ENCODE data around the gene ABLIM2.

The ABLIM2 gene

DNA sequence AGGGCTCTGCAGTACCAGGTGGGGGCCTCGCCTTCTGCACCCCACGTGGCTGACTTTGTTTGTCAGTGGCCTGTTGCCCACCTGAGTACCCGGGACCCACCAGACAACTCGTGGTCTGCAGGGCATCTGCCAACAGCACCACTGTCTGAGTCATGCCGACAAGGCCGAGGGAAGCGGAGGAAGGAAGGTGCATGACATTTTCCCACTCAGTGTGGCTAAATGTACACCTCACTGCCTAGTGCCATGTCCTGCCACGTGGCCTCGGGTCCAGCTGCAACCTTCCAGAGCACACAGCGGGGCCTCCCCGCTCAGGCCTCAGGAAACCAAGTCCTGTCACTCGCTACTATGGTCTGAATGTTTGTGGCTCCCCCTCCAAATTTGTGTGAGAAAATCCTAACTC lies 22.1 kb downstream of the ABLIM2 start:
- no peak for DNase-seq

DNA sequence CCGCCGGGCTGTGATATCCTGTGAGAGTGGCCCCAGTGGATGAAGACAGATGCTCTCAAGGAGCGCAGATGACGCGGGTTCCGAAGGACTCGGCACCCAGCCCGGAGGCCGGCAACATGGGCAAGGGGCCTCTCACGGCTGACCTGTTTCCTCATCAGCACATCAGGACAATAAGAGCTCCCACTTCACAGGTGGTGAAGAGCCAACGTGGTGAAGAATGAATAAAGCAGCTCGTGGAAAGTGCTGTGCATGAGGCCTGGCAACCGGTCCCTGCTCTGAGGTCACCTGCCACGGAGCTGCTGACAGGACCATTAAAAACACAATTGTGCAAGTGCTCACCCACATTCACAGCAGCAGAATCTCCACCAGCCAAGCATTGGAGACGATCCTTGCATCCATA lies 22.9 kb downstream of the ABLIM2 start:
- DNase-seq, result no peak

DNA sequence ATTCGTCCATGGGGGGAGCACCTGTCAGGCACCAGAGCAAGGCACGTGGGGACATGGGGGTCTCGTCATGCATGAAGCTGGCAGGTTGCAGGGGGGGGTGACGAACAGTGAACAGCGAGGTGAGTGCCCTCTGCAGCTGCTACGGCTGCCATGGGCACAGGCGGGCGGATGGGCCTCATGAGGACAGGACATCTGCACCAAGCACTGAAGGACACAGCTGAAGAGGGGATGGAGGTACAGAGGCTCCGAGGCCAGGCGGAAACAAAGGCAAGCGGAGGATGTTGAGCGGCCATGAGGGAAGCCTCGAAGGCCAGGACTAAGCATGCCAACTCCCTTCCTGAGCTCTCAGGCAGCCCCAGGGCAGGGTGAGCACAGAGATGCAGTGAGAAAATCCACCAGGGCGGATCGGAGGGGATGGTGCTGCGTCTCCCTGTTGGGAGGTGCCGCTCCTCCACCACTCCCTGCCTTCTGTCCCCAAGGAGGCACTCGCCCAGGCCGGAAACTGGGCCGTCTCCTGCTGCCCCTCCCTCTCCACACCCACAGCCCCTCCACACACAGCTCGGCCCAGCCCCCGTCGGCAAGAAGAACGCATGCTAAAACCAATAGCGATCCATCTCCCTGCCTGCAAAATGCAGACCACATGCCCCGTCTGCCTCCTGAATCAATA lies 24.6 kb downstream of the ABLIM2 start:
- DNase-seq, result no peak

DNA sequence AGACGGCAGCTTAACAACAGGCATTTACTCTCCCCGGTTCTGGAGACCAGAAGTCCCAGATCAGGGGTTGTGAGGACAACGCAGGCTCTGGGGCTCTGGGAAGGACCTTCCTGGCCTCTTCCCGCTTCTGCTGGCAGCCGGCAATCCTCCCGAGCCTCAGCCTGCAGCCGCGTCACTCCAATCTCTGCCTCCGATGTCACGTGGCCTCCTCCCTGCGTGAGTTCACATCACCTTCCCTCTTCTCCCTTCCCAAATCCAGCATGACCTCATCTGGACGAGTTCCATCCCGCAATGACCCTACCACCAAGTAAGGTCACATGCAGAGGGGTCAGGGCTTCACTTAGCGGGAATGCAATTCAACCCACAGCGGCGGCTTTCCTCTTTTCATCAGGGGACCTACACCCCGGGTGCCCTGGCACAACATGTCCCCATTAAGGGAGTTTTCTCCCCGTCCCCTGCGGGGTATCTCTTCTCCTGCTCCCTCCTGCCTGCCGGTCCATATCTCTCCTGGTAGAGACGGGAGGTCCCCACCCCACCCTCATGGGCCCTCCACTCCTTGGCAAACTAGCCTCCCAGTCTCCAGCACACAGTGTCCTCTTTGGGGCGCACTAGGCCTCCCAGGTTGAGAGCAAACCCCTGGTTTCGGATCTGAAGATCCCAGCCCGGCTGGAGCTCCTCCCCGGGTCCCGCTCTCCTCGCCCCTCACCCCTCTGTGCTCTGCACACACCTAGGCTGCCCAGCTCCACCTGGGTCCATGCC lies 25.5 kb downstream of the ABLIM2 start:
- no peak for DNase-seq

DNA sequence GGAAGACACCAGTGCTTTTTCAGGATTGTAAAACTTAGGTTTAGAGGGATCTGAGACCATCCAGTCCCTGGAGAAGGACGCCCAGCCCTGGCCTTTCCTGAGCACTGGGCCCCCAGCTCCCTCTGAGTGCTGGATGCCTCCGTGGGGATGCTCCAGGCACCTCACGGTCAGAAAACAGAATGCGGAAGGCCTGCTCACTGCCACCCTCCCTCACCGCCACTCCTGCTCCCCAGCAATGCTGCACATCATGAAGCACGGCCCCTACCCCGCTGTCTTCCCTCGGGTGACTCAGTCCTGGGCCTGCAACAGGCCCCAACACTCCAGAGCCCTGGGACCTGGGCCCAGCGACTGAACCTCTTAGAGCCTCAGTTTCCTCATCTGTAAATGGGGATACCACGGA lies 26.2 kb downstream of the ABLIM2 start:
- no peak for DNase-seq

DNA sequence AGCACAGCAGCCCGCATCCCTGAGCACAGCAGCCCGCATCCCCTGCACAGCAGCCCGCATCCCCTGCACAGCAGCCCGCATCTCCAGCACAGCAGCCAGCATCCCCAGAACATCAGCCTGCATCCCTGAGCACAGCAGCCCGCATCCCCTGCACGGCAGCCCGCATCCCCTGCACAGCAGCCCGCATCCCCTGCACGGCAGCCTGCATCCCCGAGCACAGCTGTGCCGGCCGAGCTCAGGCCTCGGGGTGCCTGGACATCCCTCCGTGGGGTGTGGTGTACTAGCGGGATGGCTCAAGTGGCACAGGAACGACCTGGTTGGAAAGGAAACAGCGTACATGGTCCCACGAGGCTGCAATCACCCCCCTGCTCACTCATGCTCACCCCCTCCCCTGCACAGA lies 26.8 kb downstream of the ABLIM2 start:
- no peak for DNase-seq

DNA sequence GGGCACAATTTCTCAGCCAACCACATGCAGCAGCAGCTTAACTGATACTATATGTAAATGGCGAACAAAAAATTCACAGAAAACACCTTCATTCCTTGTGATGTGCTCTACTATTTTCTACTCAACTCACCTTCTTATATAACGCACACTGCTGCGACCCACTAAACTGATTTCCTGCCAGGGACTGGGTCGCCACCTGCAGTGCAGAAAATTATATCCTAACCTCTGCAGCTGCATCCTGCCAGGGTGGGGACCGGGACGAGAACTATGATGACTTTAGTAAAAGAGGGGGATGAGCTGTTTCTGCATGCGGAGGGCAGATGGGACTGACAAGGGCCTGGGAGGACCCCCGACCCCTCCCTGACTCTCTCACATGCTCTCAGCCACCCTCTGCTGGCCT lies 27.4 kb downstream of the ABLIM2 start:
- DNase-seq, result no peak

DNA sequence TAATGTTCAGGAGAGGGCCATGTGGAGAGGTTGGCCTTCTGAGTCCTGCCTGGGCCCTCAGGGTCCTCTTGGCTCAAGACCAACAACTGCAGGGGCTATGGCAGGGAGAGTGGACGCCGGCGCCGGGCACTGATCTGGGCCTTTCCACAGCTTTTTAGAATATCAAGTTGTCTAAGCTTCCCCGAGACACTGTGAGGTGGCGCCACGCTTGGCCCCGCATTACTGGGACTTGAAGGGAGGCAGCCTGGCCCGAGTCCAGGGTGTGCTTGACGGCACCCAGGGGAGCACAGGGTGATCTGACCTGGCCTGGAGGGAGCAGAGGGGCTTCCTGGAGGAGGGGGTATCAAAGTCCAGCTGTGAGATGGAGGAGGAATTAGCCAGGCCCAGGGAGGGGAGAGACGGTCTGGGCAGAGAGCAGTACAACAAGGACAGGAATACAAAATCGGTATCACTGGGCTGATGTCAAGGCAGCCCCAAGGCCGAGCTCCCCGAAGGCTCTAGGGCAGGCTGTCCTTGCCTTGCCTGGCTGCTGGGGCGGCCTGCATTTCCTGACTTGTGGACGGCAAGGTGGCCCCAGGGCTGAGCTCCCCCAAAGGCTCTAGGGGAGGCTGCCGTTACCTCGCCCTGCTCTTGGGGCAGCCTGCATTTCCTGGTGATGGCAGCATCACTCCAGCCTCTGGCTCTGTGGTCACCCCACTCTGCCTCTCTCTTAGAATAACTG lies 28.1 kb downstream of the ABLIM2 start:
- DNase-seq, result no peak

DNA sequence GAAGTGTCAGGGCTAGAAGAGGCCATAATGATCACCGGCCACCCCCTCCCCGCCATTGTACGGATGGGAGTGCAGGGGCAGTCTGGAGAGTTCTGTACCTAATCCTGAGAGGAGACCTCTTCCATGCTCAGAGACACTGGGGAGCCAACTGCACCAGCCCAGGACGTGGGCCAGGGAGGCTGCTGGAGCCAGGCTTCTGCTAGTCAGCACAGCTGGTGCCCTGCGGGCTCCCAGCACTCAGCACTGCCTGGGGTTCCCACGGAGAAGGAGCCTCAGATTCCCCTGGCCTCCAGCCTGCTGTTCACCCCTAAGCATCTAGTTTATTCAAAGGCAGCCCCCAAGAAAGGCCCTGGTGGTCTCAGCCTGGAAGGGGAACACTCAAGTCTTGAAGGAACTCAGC lies 28.8 kb downstream of the ABLIM2 start:
- DNase-seq, result no peak

DNA sequence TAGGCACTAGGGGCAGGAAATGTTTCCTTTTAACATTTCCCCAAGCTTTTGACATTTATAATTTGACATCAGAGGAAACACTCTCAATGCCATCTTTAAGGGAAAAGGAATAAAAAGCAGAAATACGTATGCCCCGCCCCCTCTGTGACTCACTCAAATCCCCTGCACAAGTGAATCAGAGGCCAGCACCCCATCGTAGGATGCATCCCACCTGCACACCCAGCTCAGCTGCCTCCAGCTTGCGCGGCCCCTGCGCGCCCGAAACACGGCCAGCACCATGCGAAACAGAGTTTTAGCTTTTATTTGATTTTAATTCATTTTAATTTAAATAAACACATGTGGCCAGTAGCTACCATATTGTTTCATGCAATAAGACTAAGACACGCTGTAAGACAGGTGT lies 29.5 kb downstream of the ABLIM2 start:
- DNase-seq, result no peak

DNA sequence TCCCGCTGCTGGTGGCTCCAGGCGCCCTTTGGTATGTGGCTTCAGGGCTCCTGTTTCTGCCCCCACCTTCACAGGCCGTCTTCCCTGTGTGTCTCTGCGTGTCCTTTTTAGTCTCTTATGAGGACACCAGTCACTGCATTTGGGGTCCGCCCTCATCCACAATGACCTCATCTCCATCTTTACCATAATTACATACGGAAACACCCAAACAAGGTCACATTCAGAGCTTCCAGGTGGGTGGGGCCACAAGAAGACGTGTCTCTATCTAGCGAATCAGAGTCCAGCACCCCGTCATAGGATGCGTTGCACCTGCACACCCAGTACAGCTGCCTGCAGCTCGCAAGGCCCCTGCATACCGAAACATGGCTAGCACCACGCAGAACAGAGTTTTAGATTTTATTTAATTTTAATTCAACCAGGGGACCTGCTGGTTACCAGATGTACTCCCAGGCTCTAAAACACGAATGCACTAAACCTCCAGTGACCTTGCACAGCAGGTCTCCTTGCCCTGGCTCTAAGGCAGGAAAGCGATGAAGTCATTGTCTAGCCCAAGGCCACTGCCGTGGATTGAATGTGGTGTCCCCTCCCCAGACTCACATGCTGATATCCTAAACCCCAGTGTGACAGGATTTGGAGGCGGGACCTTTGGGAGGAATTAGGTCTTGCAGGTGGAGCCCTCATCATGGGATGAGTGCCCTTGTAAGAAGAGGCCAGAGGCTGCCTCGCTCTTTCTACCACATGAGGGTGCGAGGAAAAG lies 30.3 kb downstream of the ABLIM2 start:
- DNase-seq, result no peak

DNA sequence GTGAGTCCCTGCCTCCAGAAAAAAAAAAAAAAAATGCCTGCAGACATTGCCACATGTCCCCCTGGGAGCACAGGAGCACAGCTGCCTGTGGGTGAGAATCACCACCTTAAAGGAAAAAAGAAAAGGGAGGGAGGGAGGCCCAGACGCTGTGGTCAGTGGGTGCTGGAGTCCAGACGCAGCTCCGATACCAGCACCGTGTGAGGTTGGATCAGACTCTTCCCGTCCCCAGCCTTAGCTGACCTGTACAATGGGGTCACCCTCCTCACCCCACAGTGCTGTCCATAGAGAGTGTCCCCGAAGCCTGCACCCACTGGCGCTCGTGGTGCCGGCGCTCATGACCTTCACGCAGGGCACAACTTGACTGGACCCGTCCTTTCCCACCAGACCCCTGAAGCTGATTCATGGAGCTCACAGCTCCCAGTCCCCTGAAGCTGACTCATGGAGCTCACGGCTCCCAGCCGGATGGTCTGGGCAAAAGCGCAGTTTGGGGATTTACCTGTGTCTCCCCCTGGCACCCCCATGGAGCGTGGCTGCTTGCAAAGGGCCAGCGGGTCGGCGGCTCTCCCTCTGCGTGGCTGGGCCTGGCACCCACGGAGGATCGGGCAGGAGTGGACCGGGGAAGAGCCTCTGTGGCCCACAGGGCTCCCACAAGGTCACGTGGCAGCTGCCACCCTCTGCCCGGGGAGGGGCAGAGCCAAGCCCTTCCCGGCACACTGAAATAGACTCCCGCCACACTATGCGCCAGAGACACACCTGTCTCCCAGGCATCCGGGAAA lies 31.4 kb downstream of the ABLIM2 start:
- DNase-seq, result no peak

DNA sequence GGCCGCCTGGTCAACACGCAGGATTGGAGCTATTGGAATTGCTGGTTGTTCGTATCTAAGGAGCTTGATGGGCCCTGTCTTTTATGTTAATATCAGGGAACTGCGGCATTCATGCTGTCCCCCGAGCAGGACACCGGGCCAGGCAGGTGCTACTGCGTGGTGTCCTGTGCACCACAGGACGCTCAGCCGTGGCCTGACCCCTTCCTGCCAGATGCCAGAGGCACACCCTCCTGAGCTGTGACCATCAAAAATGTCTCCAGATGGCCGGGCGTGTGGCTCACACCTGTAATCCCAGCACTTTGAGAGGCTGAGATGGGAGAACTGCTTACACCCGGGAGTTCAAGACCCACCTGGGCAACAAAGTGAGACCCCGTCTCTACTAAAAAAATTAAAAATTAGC lies 32.1 kb downstream of the ABLIM2 start:
- no peak for DNase-seq

DNA sequence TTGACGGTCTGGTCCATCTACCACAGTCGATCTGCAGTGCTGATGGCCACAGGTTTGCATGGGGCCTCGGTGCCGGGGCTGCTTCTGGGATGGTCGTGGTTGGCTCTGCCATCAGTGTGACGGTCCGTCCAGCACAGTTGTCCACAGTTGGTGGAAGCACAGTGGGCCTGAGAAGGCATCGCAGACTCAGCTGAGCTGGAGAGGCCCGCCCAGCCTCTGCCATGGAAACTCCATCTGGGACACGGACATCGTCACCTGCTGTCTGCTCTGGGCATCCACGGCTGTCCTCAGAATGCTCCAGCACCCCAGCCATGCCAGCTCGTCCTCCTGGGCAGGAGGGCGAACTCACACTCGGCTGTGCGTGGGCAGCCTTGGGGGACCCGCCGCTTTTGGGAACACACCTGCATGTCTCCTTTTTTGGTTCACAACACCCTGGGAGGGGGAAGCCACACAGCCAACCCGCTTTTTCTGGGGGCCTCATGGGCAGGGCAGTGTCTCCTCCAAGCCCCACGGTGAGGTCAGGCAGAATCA lies 33.0 kb downstream of the ABLIM2 start:
- DNase-seq, result no peak

DNA sequence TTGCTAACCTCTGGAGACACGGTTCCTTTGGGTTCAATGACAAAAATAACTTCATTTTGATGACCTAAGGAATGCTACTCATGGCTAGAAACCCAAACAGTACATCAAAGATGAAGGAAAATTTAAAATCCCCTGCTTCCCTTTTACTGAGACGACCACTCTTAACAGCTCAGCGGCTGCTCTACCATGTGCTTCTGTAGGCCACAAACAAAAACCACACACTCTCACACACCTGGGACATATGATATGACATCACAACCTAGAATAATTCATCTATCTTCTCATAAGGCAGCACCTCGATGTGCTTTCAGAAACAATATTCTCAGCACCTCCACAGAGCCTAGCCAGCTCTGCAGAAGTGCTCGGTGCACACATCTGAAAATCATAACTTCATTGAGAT lies 34.7 kb downstream of the ABLIM2 start:
- DNase-seq, result no peak

DNA sequence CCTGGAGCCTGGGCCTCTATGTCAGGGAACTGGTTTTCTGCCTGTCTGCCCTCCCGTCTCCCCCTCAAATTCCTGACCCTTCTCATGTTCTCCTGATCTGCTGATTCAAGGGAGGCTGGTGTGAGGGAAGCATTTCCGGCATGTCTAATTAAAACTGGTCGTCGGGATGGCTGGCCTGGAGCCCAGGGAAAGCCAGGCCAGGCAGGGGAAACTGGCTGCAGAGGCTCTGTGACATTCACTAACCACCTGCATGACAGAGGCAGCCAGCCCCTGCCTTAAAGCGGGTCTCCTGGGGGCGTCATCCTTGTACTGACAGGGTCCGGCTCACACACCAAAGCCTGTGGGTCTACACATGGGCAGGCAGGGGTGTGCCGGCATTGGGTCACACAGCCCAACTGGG lies 35.2 kb downstream of the ABLIM2 start:
- DNase-seq, result no peak

DNA sequence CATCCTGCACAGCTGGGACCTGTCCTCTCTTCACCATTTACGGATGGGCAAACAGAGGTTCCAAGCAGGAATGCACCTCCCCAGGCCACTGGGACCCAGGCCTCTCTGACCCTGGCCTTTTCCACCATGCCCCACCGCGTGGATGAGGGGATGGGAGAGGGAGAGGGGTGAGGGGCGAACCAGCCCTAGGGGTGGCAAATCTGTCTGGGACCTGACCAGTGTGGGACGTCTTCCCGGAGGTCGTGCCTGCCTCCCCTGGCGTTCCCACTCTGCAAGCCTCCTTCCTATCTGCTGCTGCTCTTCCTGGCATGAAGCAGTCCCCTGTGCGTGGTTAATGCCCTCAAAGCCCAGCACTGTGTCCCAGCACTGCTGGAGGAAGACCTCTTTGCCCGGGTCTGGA lies 35.9 kb downstream of the ABLIM2 start:
- no peak for DNase-seq

DNA sequence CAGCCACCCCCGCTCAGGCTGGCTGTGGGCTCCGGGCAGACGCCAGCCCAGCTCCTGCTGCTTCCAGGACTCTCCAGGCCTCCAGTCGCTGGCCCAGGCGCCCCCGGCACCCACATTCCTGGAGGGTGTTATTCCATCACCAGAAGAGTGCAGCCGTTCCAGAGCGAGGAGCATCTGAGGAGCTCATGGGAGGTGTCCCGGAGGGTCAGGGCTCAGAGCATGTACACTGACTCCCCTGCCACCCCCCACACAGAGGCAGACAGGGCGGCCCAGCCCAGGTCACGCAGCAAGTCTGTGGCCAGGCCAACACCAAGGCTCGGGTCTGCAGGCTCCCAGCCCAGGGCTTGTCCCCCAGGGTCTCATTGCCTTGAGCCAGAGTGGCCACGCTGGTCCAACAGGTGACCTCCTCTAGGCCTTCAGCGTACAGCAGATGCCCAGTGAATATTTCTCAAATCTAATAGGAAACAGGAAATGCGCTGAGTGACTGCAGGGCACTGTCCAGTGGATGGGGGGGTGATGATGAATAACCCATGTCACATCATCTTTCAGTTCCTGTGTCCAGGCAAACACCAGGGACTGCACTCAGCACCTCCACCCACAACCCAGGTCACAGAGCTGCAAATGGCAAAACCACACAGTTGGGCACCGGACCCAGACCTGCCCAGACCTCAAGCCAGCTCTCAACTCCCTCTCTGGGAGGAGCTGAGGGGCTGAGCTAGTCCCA lies 37.2 kb downstream of the ABLIM2 start:
- DNase-seq, result no peak

DNA sequence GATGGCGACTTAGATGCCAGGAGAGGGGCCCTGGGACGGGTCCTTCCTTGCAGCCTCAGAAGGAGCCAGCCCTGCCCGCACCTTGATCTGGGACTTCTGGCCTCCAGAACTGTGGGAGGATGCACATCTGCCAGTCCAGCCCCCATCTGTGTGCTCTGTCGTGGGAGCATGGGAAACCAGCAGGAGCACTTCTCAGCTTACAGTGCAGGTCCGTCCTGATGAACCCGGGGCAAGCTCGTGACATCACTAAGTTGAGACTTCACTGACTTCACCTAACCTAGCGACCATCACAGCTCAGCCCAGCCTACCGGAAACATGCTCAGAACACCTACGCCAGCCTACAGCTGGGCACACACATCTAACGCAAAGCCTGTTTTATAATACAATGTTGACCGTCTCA lies 38.1 kb downstream of the ABLIM2 start:
- DNase-seq, result no peak

DNA sequence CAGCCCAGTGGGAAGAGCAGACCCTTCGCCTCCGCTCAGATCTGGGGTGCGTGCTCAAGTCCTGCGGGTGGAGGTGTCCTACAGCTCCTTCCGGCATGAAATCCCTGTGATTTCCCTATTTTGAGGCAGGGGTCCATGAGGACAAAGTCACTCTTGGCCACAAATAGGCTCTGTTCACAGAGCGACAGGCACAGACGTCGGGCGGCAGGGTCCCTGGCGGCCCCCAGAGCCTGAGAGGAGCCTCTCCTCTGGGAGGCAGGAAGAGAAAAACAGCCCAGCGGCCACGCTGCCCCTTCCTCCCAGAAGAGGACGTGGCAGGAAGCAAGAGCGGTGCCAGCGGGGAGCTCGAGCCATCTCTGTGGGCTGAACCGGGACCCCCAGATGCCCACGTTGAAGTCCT lies 38.7 kb downstream of the ABLIM2 start:
- no peak for DNase-seq

DNA sequence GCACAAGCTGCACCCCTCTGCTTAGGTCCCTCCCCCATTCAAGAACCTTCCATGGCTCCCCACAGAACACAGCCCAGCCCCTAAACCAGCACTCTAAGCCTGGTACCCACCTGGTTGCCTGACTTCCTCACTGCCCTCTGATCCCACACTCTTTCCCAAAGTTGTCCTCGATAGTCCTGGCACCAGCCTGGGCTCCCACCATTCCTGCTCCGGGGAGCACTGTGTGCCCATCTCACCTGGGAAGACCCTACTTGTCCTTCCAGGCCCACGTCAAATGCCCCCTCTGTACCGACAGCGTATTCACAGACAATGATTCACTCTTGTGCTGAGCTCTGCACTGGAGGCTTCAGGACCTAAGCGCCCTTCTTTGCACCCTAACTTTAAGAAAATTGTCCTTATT lies 40.1 kb downstream of the ABLIM2 start:
- no peak for DNase-seq

DNA sequence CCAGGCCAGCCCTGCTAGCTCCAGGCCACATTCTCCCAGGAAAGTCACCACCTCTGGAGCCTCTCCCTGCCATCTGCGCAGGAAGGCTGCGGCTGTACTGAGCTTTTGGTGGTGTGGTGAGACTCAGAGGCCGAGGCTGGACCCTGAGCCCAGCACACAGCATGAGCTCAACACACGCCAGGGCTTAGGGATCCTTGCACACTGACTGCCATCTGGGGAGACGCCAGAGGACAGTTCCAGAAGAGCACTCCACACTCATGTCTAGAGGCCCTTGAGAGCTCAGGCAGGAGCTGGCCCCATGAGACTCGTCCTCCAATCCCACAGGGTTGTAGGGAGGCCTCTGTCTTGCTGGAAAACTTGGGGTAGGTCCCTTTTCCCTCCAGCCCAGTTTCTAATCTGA lies 40.6 kb downstream of the ABLIM2 start:
- DNase-seq, result no peak
